HG02678 (cell line): ENCODE data around the gene LAMA2.

Experiments used
- ATAC-seq: cut with Tn5 transposase; IDR thresholded peaks from one replicate; pipeline ENCODE4 v1.9.1; 2021; ENCODE audit warnings: mild to moderate bottlenecking, moderate library complexity; ENCODE audit not compliant: unreplicated experiment

LAMA2 gene

GRCh38 chr6:129344379-129344778 is 461.4 kb downstream of the LAMA2 start:
- no peak for ATAC-seq

GRCh38 chr6:129345890-129346289 is 463.0 kb downstream of the LAMA2 start:
- ATAC-seq, result no peak

DNA sequence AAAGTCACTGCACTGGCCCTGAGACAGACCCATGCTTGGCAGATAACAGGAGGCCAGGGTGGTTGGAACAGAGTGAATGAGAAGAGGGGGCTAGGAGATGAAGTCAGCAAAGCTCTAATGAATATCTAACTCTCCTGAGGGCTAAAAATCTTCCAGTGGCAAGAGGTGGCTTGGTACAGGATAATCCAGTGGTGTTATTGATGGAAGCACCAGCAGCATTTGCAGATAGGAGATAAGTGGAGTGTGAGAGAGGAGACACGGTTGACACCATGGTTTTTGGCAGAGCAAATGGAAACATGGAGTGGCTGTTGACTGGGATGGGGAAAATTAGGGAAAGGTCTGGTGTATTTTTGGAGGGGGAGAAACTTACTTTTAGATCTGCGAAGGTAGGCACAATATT is 464.0 kb downstream of the LAMA2 start:
- no peak for ATAC-seq

- ATAC-seq, result no peak
Measured at GRCh38 chr6:129350278-129350677, 467.3 kb downstream of the LAMA2 start.

DNA sequence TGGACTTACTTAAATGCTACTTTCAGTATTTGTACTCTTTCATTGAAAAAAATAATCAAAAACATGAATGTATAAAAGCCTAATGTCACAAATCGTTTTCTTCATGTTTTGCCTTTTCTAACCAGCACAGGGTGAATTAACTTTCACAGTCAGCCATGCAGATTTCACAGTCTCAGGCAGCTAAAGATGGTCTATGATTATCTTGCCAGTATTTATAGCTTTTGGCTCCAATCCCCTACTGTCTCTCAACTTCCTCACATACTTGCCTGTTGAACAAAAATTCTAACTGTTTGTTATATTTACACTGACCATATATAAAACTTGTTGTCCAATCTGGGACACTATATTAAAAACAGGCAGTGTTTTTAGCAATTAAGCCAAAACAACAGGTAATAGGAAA is 468.9 kb downstream of the LAMA2 start:
- no peak for ATAC-seq

DNA sequence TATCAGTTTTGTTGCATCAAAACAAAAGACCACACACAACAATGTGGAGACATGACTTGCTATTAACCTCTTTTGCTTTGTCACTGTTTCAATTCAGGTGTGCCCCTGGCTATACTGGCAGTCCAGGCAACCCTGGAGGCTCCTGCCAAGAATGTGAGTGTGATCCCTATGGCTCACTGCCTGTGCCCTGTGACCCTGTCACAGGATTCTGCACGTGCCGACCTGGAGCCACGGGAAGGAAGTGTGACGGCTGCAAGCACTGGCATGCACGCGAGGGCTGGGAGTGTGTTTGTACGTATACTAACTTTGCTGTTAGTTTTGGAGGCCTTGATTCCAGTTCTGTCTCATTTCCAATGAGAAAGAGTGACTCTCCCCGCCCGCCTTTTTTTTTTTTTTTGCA is 470.1 kb downstream of the LAMA2 start:
- ATAC-seq, result no peak

- ATAC-seq, result no peak
Measured at GRCh38 chr6:129356129-129356528, 473.2 kb downstream of the LAMA2 start.

- ATAC-seq, result no peak
Measured at GRCh38 chr6:129359811-129360681, 477.1 kb downstream of the LAMA2 start.

- ATAC-seq, result no peak
Measured at GRCh38 chr6:129360682-129360955, 477.7 kb downstream of the LAMA2 start.

DNA sequence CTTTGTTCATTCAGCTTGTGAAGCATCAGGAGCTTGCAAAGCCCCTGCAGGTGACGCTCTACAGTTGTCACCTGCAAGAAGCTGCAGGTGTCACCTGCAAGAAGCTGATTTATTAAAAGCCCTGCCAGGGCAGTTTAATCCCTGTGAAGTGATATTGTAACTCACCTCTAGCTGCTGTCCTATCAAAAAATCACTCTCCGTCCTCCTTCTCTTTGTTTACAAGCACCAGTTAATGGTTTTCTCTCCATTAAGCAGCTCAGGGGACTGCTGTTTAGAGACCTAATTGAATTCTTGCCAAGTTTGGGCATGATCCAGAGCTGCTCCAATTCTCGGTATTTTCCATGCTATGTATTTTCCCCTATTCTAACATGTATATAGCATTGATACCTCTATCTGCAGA is 481.1 kb downstream of the LAMA2 start:
- no peak for ATAC-seq

- ATAC-seq, result no peak
Measured at GRCh38 chr6:129364767-129365166, 481.8 kb downstream of the LAMA2 start.

- no peak for ATAC-seq
Measured at GRCh38 chr6:129368076-129368475, 485.1 kb downstream of the LAMA2 start.

- ATAC-seq, result no peak
Measured at GRCh38 chr6:129368970-129369369, 486.0 kb downstream of the LAMA2 start.

GRCh38 chr6:129369737-129370136 is 486.8 kb downstream of the LAMA2 start:
- ATAC-seq, result no peak

GRCh38 chr6:129370268-129370916 is 487.5 kb downstream of the LAMA2 start:
- ATAC-seq, result peak; percentile 64

DNA sequence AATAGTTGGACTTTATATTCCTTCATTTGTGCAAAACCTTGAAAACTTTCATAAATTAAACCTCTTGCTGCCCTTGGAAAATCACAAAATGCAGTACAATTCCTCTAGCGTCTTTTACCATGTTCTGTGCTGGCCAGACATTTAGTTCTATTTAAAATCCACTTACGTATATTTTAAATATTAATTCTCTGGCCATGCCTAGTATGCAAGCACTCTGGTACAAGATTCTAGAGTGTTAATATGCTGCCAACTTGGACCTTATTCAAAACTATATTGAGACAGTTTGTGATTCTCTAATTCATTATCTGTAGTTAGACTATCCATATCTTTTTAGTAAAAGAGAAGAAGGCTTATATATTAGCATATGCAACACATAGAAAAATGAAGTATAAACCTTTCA is 498.9 kb downstream of the LAMA2 start:
- no peak for ATAC-seq

GRCh38 chr6:129382916-129383315 is 500.0 kb downstream of the LAMA2 start:
- no peak for ATAC-seq

GRCh38 chr6:129385117-129385516 is 502.2 kb downstream of the LAMA2 start:
- ATAC-seq, result no peak

GRCh38 chr6:129390900-129391299 is 508.0 kb downstream of the LAMA2 start:
- ATAC-seq, result no peak

DNA sequence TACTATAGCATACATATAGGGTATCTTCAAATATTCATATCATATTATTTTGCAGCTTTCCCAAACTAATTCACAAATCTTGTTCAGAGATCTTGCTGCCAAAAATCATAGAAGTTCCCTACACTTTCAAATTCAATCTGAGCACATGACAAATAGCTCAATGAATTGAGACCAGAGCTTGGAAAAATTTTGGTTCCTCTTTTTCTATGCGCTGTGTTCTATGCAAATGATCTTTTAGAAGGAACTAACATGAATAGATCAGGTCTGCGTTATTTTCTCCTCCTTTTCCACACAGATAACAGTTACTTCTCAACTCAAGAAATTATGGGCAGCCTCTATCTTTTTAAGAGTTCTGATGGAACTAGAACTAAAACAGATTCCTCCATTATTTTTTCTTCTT is 510.7 kb downstream of the LAMA2 start:
- no peak for ATAC-seq

GRCh38 chr6:129398764-129399163 is 515.8 kb downstream of the LAMA2 start:
- ATAC-seq, result no peak

GRCh38 chr6:129402244-129402643 is 519.3 kb downstream of the LAMA2 start:
- no peak for ATAC-seq

GRCh38 chr6:129411092-129411491 is 528.2 kb downstream of the LAMA2 start:
- no peak for ATAC-seq
